GM13976 (cell line): ENCODE results near the gene CARD8.
A peak's percentile ranks its signal among the peaks of the same experiment; 100 is the strongest.
"Not testable (repeated sequence)": the region's sequence is repeated elsewhere in the genome, so short reads cannot be mapped to it uniquely, and the experiment has no call there.

Experiments used
- DNase-seq: peaks from one replicate; pipeline ENCODE4 v3.0.0; 2012; ENCODE audit warnings: low spot score
- CTCF ChIP-seq: IDR thresholded peaks from 2 replicates; pipeline ENCODE4 v1.5.1; 2012; ENCODE audit warnings: borderline replicate concordance, mild to moderate bottlenecking; ENCODE audit not compliant: insufficient read depth; ENCODE audit errors: extremely low read depth, missing control alignments, control extremely low read depth
- in situ Hi-C: fragments of 300-500 bp; cut with MboI; formaldehyde crosslinking; loops from one replicate; pipeline ENCODE4 v1.12.0; 2022; ENCODE audit warnings: low sequenced_read_pairs, mixed read lengths, inconsistent platforms; ENCODE audit not compliant: unreplicated experiment

Gene CARD8

GRCh38 chr19:48296963-48297734 lies 41.4 kb upstream of the CARD8 start:
- no peak for TF ChIP-seq CTCF
- in situ Hi-C loops: no loop called here
- DNase-seq: no peak

GRCh38 chr19:48295458-48295857 lies 39.7 kb upstream of the CARD8 start:
- in situ Hi-C loops: no loop called here
- DNase-seq: no peak
- TF ChIP-seq CTCF: no peak

- in situ Hi-C loops: no loop called here
- no peak for TF ChIP-seq CTCF
- DNase-seq: no peak
These were observed 37.1 kb upstream of the CARD8 start for GRCh38 chr19:48292798-48293197.

- DNase-seq, in situ Hi-C loops: not testable (repeated sequence)
These were observed 35.7 kb upstream of the CARD8 start for GRCh38 chr19:48291489-48291815.

- DNase-seq: peak; percentile 78
- peak; percentile 97 for TF ChIP-seq CTCF
- in situ Hi-C loops: no loop called here
These were observed 35.2 kb upstream of the CARD8 start for GRCh38 chr19:48290771-48291488.

GRCh38 chr19:48290401-48290770 lies 34.7 kb upstream of the CARD8 start:
- in situ Hi-C loops: no loop called here
- no peak for DNase-seq
- no peak for TF ChIP-seq CTCF

GRCh38 chr19:48287748-48288147 lies 32.0 kb upstream of the CARD8 start:
- in situ Hi-C loops: no loop called here
- no peak for DNase-seq
- TF ChIP-seq CTCF: no peak
